WTC11 (cell line): Measurements from ENCODE around the gene CIRBP. TPM values are rescaled to one million over a fixed set of nuclear protein-coding genes. Genes with fewer than 3 reads are reported as not detected.

Experiments
- ATAC-seq: fragments of 200-7000 bp; cut with Tn5 transposase; 2 replicates; pipeline ENCODE4 v1.10.0; 2021; ENCODE audit warnings: mild to moderate bottlenecking, moderate library complexity
- Bru-seq: library from RNA; stranded (reverse); fragments of 400-500 nt; gene quantifications from one replicate; lab custom pipeline; 2021; lab: Mats Ljungman, UMichigan
- CTCF ChIA-PET: fragments of 300-600 bp; sonication (Branson Sonifier 250); formaldehyde crosslinking; loops from one replicate; lab custom pipeline; 2021; ENCODE audit warnings: antibody characterized with exemption; lab: Charles Lee
- POLR2A ChIA-PET: fragments of 350-600 bp; sonication (Branson Sonifier 250); formaldehyde crosslinking; loops from one replicate; lab custom pipeline; 2021; ENCODE audit warnings: antibody characterized with exemption; lab: Charles Lee
- DNase-seq: peaks from one replicate; pipeline ENCODE4 v3.0.0; 2021; ENCODE audit warnings: low spot score
- H3K27ac Mint-ChIP-seq: 2 replicates; pipeline ENCODE4 v1.8.0; 2021; ENCODE audit warnings: mixed read lengths
- H3K27me3 Mint-ChIP-seq: 2 replicates; pipeline ENCODE4 v1.8.0; 2021; ENCODE audit warnings: low read depth, mild to moderate bottlenecking, moderate library complexity, mixed read lengths
- H3K36me3 Mint-ChIP-seq: 2 replicates; pipeline ENCODE4 v1.8.0; 2021; ENCODE audit warnings: mixed read lengths
- H3K4me1 Mint-ChIP-seq: 2 replicates; pipeline ENCODE4 v1.8.0; 2022; ENCODE audit warnings: mixed read lengths
- H3K4me3 Mint-ChIP-seq: 2 replicates; pipeline ENCODE4 v1.8.0; 2021; ENCODE audit warnings: mild to moderate bottlenecking, moderate library complexity, mixed read lengths
- H3K9me3 Mint-ChIP-seq: 2 replicates; pipeline ENCODE4 v1.8.0; 2021; ENCODE audit warnings: mixed read lengths
- AR ChIP-seq: fragments of 250-450 bp; sonication (Bioruptor Pico); IDR thresholded peaks from 2 replicates; pipeline ENCODE4 v1.9.0; 2021; ENCODE audit warnings: mild to moderate bottlenecking
- CREB1 ChIP-seq: sonication (generic); formaldehyde crosslinking; IDR thresholded peaks from 2 replicates; pipeline ENCODE4 v1.8.0; 2023; ENCODE audit warnings: mild to moderate bottlenecking, missing genetic modification reagents
- CREM ChIP-seq: sonication (generic); formaldehyde crosslinking; IDR thresholded peaks from 2 replicates; pipeline ENCODE4 v1.8.1; 2022; ENCODE audit warnings: mild to moderate bottlenecking, missing genetic modification reagents, moderate library complexity
- E2F5 ChIP-seq: sonication (generic); formaldehyde crosslinking; IDR thresholded peaks from 2 replicates; pipeline ENCODE4 v1.8.1; 2022; ENCODE audit warnings: mild to moderate bottlenecking, moderate library complexity, missing genetic modification reagents
- FOXP1 ChIP-seq: sonication (generic); formaldehyde crosslinking; IDR thresholded peaks from 2 replicates; pipeline ENCODE4 v1.8.0; 2022; ENCODE audit warnings: missing genetic modification reagents, mild to moderate bottlenecking, moderate library complexity, borderline replicate concordance
- GABPB1 ChIP-seq: sonication (generic); formaldehyde crosslinking; IDR thresholded peaks from 2 replicates; pipeline ENCODE4 v1.8.1; 2023; ENCODE audit warnings: mild to moderate bottlenecking, missing genetic modification reagents
- IRF2 ChIP-seq: sonication (generic); formaldehyde crosslinking; IDR thresholded peaks from 2 replicates; pipeline ENCODE4 v1.8.0; 2022; ENCODE audit warnings: low read depth, missing genetic modification reagents, borderline replicate concordance
- JUN ChIP-seq: sonication (generic); formaldehyde crosslinking; IDR thresholded peaks from 2 replicates; pipeline ENCODE4 v1.8.0; 2023; ENCODE audit warnings: mild to moderate bottlenecking, missing genetic modification reagents
- NFYB ChIP-seq: sonication (generic); formaldehyde crosslinking; conservative IDR thresholded peaks from 2 replicates; pipeline ENCODE4 v1.8.0; 2022; ENCODE audit warnings: low read depth, missing genetic modification reagents
- NR3C1 ChIP-seq: sonication (generic); formaldehyde crosslinking; conservative IDR thresholded peaks from 2 replicates; pipeline ENCODE4 v1.8.1; 2023; ENCODE audit warnings: low read depth, mild to moderate bottlenecking, missing genetic modification reagents
- OVOL2 ChIP-seq: fragments of 250-450 bp; sonication (Bioruptor Pico); IDR thresholded peaks from 2 replicates; pipeline ENCODE4 v1.9.0; 2021; ENCODE audit warnings: mild to moderate bottlenecking, borderline replicate concordance
- PRRX2 ChIP-seq: fragments of 250-450 bp; sonication (Bioruptor Pico); IDR thresholded peaks from 2 replicates; pipeline ENCODE4 v1.8.0; 2021; ENCODE audit warnings: mild to moderate bottlenecking
- SMAD4 ChIP-seq: sonication (generic); formaldehyde crosslinking; IDR thresholded peaks from 2 replicates; pipeline ENCODE4 v1.8.0; 2022; ENCODE audit warnings: mild to moderate bottlenecking, missing genetic modification reagents
- SP1 ChIP-seq: sonication (generic); formaldehyde crosslinking; conservative IDR thresholded peaks from 2 replicates; pipeline ENCODE4 v1.8.1; 2022; ENCODE audit warnings: missing genetic modification reagents
- TEAD4 ChIP-seq: sonication (generic); formaldehyde crosslinking; IDR thresholded peaks from 2 replicates; pipeline ENCODE4 v1.8.0; 2022; ENCODE audit warnings: mild to moderate bottlenecking, missing genetic modification reagents
- USF1 ChIP-seq: sonication (generic); formaldehyde crosslinking; IDR thresholded peaks from 2 replicates; pipeline ENCODE4 v1.8.0; 2022; ENCODE audit warnings: mild to moderate bottlenecking, missing genetic modification reagents
- USF2 ChIP-seq: sonication (generic); formaldehyde crosslinking; IDR thresholded peaks from 2 replicates; pipeline ENCODE4 v1.8.1; 2023; ENCODE audit warnings: mild to moderate bottlenecking, missing genetic modification reagents, moderate library complexity
- ZNF219 ChIP-seq: sonication (generic); formaldehyde crosslinking; IDR thresholded peaks from 2 replicates; pipeline ENCODE4 v1.8.0; 2023; ENCODE audit warnings: missing genetic modification reagents, mild to moderate bottlenecking, borderline replicate concordance
- ZNF281 ChIP-seq: sonication (generic); formaldehyde crosslinking; IDR thresholded peaks from 2 replicates; pipeline ENCODE4 v1.8.0; 2023; ENCODE audit warnings: mild to moderate bottlenecking, missing genetic modification reagents
- long read RNA-seq, 3 experiments: library from RNA in 1 of 3; library from capped mRNA in 1 of 3; library from polyadenylated mRNA in 1 of 3; unstranded in 2 of 3; stranded (forward) in 1 of 3; transcript quantifications; one replicate each; pipeline ENCODE4 v2.0.0, GENCODE V29; 2021
- total RNA-seq: library from RNA; stranded (reverse); gene quantifications from 3 replicates; pipeline ENCODE4 v1.2.3, GENCODE V29; 2021
- TF ChIP-seq, protein P1 (sequence below): fragments of 250-450 bp; sonication (Bioruptor Pico); conservative IDR thresholded peaks from 2 replicates; pipeline ENCODE4 v1.9.0; 2021; ENCODE audit warnings: mild to moderate bottlenecking
- TF ChIP-seq, protein P2 (sequence below): sonication (generic); formaldehyde crosslinking; IDR thresholded peaks from 2 replicates; pipeline ENCODE4 v1.8.0; 2022; ENCODE audit warnings: mild to moderate bottlenecking, missing genetic modification reagents

Gene CIRBP
- 256 to 298 TPM (median 256 TPM) in 3 replicates for total RNA-seq
- Bru-seq, nascent RNA = percentile 88 among the genes with signal in this experiment
- long read RNA-seq, experiment 1, transcript CIRBP-222 (7 exons, 1,073 nt) = minor isoform, 10 of 358 reads
- long read RNA-seq, experiment 1, transcript CIRBP-210 (8 exons, 938 nt) = minor isoform, 21 of 358 reads
- long read RNA-seq, experiment 1, transcript CIRBP-201 (7 exons, 1,328 nt) = major isoform, 162 of 358 reads
- long read RNA-seq, experiment 1, transcript CIRBP-246 (6 exons, 1,043 nt) = minor isoform, 21 of 358 reads
- long read RNA-seq, experiment 1, partial matches to known transcripts = 44 of 358 reads
- long read RNA-seq, experiment 1, other reads (novel, unspliced or antisense) = 87 of 358 reads
- long read RNA-seq, experiment 2, transcript CIRBP-201 (7 exons, 1,328 nt) = major isoform, 37 of 121 reads
- long read RNA-seq, experiment 2, transcript CIRBP-210 (8 exons, 938 nt) = minor isoform, 5 of 121 reads
- long read RNA-seq, experiment 2, partial matches to known transcripts = 34 of 121 reads
- long read RNA-seq, experiment 2, other reads (novel, unspliced or antisense) = 31 of 121 reads
- long read RNA-seq, experiment 3, transcript CIRBP-204 (7 exons, 870 nt) = minor isoform, 14 of 320 reads
- long read RNA-seq, experiment 3, transcript CIRBP-201 (7 exons, 1,328 nt) = major isoform, 213 of 320 reads
- long read RNA-seq, experiment 3, transcript CIRBP-210 (8 exons, 938 nt) = minor isoform, 16 of 320 reads
- long read RNA-seq, experiment 3, transcript CIRBP-222 (7 exons, 1,073 nt) = minor isoform, 5 of 320 reads
- long read RNA-seq, experiment 3, partial matches to known transcripts = 21 of 320 reads
- long read RNA-seq, experiment 3, other reads (novel, unspliced or antisense) = 41 of 320 reads

DNA sequence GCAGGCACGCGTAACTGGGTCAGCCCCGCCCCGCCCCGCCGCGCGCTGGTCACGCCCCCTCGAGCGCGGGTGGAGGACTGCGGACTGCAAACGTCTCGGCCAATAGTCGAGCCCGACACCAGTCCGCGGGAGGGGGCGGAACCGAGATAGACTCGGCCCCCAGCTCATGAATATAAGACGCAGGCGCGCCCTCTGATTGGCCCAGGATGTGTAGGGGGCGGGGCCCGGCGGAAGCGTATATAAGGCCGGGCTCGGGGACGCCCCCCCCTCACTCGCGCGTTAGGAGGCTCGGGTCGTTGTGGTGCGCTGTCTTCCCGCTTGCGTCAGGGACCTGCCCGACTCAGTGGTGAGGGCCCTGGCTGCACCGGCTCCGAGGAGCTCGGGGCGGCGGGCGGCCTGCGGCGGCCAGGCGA is at the start of gene CIRBP:
CIRBP (plus strand) TSS at position 268 of the 413 bp plus-strand sequence. CDS start 1,602 bp downstream, outside the sequence.
- ChIA-PET POLR2A (interaction anchor here (0.5 to 2.8 kb wide), 24 partner anchors 9 to 298 kb away, joined by 3 to 37 read pairs (median 4); partner anchors contain the start of gene ATP5F1D), CTCF (interaction anchor here (0.8 to 15.6 kb wide), 13 partner anchors 10 to 204 kb away, joined by 3 to 648 read pairs (median 3); partner anchors contain the start of genes ATP5F1D and MIDN)
- H3K27ac Mint-ChIP-seq = peak within 1 kb of the TSS; percentile 97
- TF ChIP-seq IRF2 (no peak), CREM (CRISPR knock-in tag) (peak; percentile 76; the same call in 1 of the 2 replicates), SMAD4 (CRISPR knock-in tag) (peak; percentile 12; the same call in 1 of the 2 replicates), NFYB (peak; percentile 49; the same call in 1 of the 2 replicates), GABPB1 (CRISPR knock-in tag) (peak; percentile 18; the same call in 1 of the 2 replicates), ZNF219 (CRISPR knock-in tag) (peak; percentile 76; the same call in 1 of the 2 replicates), AR (no peak), TEAD4 (CRISPR knock-in tag) (peak; percentile 46; the same call in 1 of the 2 replicates), PRRX2 (CRISPR knock-in tag) (0 out of 2 replicates have a peak, but pooled peaks have one; percentile 20), OVOL2 (no peak), FOXP1 (CRISPR knock-in tag) (peak; percentile 16; the same call in 1 of the 2 replicates), ZNF281 (CRISPR knock-in tag) (no peak), USF2 (CRISPR knock-in tag) (0 out of 2 replicates have a peak, but pooled peaks have one; percentile 29), NR3C1 (CRISPR knock-in tag) (no peak), SP1 (peak; percentile 86), E2F5 (CRISPR knock-in tag) (no peak), USF1 (peak; percentile 4; the same call in 1 of the 2 replicates), CREB1 (CRISPR knock-in tag) (0 out of 2 replicates have a peak, but pooled peaks have one; percentile 53), JUN (CRISPR knock-in tag) (peak; percentile 66; the same call in 1 of the 2 replicates)
- TF ChIP-seq, protein P1, sequence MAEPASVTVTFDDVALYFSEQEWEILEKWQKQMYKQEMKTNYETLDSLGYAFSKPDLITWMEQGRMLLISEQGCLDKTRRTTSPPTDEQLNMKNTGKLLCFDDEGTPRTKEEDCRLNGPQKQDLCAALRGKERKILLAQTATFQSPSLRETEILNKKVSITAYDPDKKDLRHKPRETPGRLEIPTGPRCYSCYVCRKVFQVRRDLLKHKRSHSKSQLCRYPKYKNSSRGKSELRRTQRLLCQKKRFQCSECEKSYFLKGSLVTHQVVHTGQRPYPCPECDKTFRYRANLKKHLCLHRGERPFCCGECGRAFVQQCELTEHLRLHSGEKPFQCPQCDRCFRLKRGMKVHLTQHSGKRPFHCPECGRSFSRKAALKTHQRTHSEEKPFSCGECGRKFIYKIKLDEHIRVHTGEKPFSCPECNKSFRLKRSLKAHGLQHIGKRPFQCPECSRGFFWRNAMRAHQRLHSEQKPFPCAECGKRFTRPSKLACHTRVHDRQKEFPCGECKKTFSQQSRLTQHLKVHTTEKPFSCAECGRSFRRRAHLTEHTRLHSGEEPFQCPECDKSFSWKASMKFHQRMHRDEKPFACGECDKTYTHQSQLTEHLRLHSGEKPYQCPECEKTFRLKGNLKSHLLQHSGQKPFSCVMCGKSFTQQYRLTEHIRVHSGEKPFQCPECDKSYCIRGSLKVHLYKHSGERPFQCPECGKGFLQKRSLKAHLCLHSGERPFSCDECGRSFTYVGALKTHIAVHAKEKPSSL = no peak
- TF ChIP-seq, protein P2, sequence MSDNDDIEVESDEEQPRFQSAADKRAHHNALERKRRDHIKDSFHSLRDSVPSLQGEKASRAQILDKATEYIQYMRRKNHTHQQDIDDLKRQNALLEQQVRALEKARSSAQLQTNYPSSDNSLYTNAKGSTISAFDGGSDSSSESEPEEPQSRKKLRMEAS (CRISPR knock-in tag) = 0 out of 2 replicates have a peak, but pooled peaks have one; percentile 0
- ATAC-seq (peak; percentile 74), DNase-seq (peak; percentile 100)
- peaks cover 7% of the 10 kb centered on the region for H3K27me3 Mint-ChIP-seq
- H3K4me1 Mint-ChIP-seq = peaks cover 60% of the 10 kb centered on the region
- peaks cover 41% of the 10 kb centered on the region for H3K36me3 Mint-ChIP-seq
- peak within 1 kb of the TSS; percentile 79 for H3K4me3 Mint-ChIP-seq
- no peaks in the 10 kb centered on the region for H3K9me3 Mint-ChIP-seq
